OCI-LY3 (cell line): Measurements from ENCODE around the gene PLA2G12B.

Experiments used
- H2AFZ ChIP-seq: fragments of 200-600, 300-600 bp; shearing (Covaris generic); 2 replicates; pipeline ENCODE4 v1.6.0; 2014; ENCODE audit warnings: antibody characterized with exemption, low read depth, low read length
- H3K27ac ChIP-seq: fragments of 200-600, 300-600 bp; sonication (generic); 2 replicates; pipeline ENCODE4 v1.5.1; 2014; ENCODE audit warnings: mild to moderate bottlenecking, low read length, moderate library complexity, mixed read lengths
- H3K27me3 ChIP-seq: fragments of 200-600, 300-600 bp; sonication (generic); 2 replicates; pipeline ENCODE4 v1.6.1; 2014; ENCODE audit warnings: low read depth, low read length, mixed read lengths
- H3K36me3 ChIP-seq: fragments of 200-600, 300-600 bp; sonication (generic); replicated peaks from 2 replicates; pipeline ENCODE3; 2014; ENCODE audit warnings: low read depth, low read length, mixed read lengths
- H3K4me1 ChIP-seq: fragments of 300-600, 200-600 bp; sonication (generic); 2 replicates; pipeline ENCODE4 v1.6.1; 2014; ENCODE audit warnings: low read length, mixed read lengths
- H3K4me2 ChIP-seq: fragments of 200-600, 300-600 bp; sonication (generic); 2 replicates; pipeline ENCODE4 v1.6.1; 2014; ENCODE audit warnings: low read length, mixed read lengths
- H3K4me3 ChIP-seq: fragments of 300-600, 200-600 bp; sonication (generic); 2 replicates; pipeline ENCODE4 v1.5.1; 2014; ENCODE audit warnings: antibody characterized with exemption, mild to moderate bottlenecking, low read length, moderate library complexity
- H3K79me2 ChIP-seq: fragments of 300-600, 200-600 bp; shearing (Covaris generic); 2 replicates; pipeline ENCODE4 v1.6.1; 2014; ENCODE audit warnings: mild to moderate bottlenecking, low read length, mixed read lengths
- H3K9ac ChIP-seq: fragments of 300-600, 200-600 bp; shearing (Covaris generic); 2 replicates; pipeline ENCODE4 v1.6.0; 2014; ENCODE audit warnings: mild to moderate bottlenecking, low read length, moderate library complexity
- H3K9me3 ChIP-seq: fragments of 200-600, 300-600 bp; shearing (Covaris generic); 2 replicates; pipeline ENCODE4 v1.6.1; 2014; ENCODE audit warnings: low read length, mixed read lengths; ENCODE audit not compliant: insufficient read depth
- H4K20me1 ChIP-seq: fragments of 200-600, 300-600 bp; sonication (generic); 2 replicates; pipeline ENCODE4 v1.6.1; 2016; ENCODE audit warnings: low read length, mixed read lengths; ENCODE audit not compliant: insufficient read depth
- EZH2phosphoT487 ChIP-seq: fragments of 200-600 bp; shearing (Covaris generic); IDR thresholded peaks from 2 replicates; pipeline ENCODE4 v1.6.1; 2018; ENCODE audit warnings: antibody characterized with exemption, mixed run types, low read depth
- TF ChIP-seq, protein P1 (sequence below): fragments of 200-600, 300-600 bp; sonication (generic); IDR thresholded peaks from 2 replicates; pipeline ENCODE4 v1.5.1; 2014; ENCODE audit warnings: antibody characterized with exemption, low read length, low read depth

The PLA2G12B gene

DNA sequence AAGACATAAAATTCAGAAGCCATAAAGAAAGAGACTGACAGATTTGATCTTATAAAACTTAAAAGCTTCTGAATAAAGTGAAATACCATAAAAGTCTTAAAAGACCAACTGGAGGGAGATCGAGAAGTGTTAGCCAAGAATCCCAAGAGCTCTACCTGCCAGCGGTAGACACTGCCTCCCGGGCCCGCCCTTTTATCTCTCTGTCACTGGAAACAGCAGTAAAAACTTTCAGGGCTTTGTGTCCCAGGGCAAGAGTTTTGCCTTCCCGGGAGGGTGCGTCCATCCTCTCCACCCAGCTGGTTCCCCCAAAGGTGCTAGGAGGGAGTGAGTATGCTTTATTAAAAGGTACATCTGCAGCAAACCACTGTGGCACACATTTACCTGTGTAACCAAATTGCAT, 5.8 kb downstream of the PLA2G12B start:
- H2AFZ ChIP-seq = no peak overlapping the region
- H3K4me3 ChIP-seq = no peak overlapping the region
- H3K9me3 ChIP-seq = no peaks in the 10 kb centered on the region
- H3K9ac ChIP-seq = no peak overlapping the region
- H4K20me1 ChIP-seq = no peaks in the 10 kb centered on the region
- TF ChIP-seq, protein P1, sequence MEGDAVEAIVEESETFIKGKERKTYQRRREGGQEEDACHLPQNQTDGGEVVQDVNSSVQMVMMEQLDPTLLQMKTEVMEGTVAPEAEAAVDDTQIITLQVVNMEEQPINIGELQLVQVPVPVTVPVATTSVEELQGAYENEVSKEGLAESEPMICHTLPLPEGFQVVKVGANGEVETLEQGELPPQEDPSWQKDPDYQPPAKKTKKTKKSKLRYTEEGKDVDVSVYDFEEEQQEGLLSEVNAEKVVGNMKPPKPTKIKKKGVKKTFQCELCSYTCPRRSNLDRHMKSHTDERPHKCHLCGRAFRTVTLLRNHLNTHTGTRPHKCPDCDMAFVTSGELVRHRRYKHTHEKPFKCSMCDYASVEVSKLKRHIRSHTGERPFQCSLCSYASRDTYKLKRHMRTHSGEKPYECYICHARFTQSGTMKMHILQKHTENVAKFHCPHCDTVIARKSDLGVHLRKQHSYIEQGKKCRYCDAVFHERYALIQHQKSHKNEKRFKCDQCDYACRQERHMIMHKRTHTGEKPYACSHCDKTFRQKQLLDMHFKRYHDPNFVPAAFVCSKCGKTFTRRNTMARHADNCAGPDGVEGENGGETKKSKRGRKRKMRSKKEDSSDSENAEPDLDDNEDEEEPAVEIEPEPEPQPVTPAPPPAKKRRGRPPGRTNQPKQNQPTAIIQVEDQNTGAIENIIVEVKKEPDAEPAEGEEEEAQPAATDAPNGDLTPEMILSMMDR = no peak
- no peak for TF ChIP-seq EZH2phosphoT487
- no peaks in the 10 kb centered on the region for H3K79me2 ChIP-seq
- peaks cover 4% of the 10 kb centered on the region; the same call in 1 of the 2 replicates for H3K4me1 ChIP-seq
- H3K27ac ChIP-seq = no peak overlapping the region
- no peaks in the 10 kb centered on the region for H3K36me3 ChIP-seq
- no peak overlapping the region for H3K4me2 ChIP-seq
- H3K27me3 ChIP-seq = no peaks in the 10 kb centered on the region

DNA sequence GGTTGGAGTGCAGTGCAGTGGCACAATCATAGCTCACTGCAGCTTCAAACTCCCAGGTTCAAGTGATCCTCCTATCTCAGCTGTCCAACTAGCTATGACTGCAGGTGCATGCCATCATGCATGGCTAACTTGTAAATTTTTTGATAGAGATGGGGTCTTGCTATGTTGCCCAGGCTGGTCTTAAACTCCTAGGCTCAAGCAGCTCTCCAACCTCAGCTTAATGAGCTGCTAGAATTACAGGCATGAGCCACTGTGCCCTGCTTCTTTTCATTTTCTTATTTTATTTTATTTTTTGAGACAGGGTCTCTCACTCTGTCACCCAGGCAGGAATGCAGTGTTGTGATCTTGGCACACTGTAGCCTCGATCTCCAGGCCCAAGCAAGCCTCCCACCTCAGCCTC, 7.6 kb downstream of the PLA2G12B start:
- no peaks in the 10 kb centered on the region for H4K20me1 ChIP-seq
- no peak overlapping the region for H2AFZ ChIP-seq
- no peak overlapping the region for H3K4me2 ChIP-seq
- no peaks in the 10 kb centered on the region for H3K36me3 ChIP-seq
- TF ChIP-seq, protein P1 = no peak
- TF ChIP-seq EZH2phosphoT487 = no peak
- H3K9me3 ChIP-seq = no peaks in the 10 kb centered on the region
- H3K27ac ChIP-seq = no peak overlapping the region
- H3K79me2 ChIP-seq = no peaks in the 10 kb centered on the region
- H3K4me1 ChIP-seq = no peaks in the 10 kb centered on the region
- H3K4me3 ChIP-seq = no peak overlapping the region
- H3K27me3 ChIP-seq = no peaks in the 10 kb centered on the region
- H3K9ac ChIP-seq = no peak overlapping the region

DNA sequence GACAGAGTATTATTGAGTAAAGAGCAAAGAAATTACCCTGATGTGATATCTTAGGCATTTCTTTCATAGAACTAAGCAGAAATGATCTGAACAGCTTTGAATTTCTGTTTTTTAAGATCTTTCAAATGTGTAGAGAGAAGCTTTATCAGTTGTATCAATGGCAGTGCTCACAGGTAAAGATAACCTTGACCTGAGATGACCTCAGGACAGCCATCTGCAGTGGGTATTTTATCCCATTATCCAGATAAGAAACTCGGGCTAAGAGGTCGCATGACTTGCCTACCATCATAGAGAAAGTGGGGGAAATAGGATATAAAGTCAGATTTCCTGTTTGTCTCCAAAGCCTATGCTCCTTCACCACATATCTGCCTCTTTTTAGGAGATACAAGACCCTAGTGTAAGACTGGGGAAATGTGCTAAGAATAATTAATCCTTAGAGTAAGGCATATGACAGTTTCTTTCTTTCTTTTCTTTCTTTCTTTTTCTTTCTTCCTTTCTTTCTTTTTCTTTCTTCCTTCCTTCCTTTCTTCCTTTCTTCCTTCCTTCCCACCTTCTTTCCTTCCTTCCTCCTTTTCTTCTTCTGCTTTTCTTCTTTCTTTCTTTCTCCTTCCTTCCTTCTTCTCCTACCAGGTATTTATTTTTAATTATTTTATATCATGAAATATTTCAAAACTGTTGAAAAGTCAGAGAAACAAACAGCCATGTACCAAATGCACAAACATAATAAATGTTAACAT, 10.9 kb downstream of the PLA2G12B start:
- Histone ChIP-seq H2AFZ (no peak overlapping the region), H3K4me3 (no peak overlapping the region), H3K9ac (no peak overlapping the region), H3K9me3 (no peaks in the 10 kb centered on the region), H3K79me2 (no peaks in the 10 kb centered on the region), H3K4me1 (no peaks in the 10 kb centered on the region), H4K20me1 (no peaks in the 10 kb centered on the region), H3K27ac (no peak overlapping the region), H3K4me2 (no peak overlapping the region), H3K27me3 (no peaks in the 10 kb centered on the region), H3K36me3 (no peaks in the 10 kb centered on the region)
- TF ChIP-seq EZH2phosphoT487 = no peak
- TF ChIP-seq, protein P1 = no peak

DNA sequence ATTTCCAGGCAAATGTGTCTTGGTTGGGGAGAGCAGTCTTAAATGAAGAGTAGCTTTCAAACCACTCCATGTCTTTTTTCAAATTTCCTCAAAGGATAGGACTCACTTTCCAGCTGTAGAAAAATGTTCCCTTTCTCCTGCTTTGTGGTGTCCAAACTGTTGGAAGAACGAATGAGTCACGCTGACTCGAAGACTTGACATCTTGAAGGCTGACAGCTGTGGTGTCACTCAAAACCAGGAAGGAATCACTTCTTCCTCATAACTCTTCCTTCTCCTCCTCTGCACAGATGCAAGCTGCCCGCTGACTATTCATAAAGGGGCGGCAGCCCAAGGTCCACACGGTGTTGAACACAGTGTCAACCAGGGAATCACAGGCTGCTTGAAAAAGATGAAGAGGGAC, 19.2 kb downstream of the PLA2G12B start:
- H3K4me2 ChIP-seq = no peak overlapping the region
- no peak overlapping the region for H3K4me3 ChIP-seq
- H2AFZ ChIP-seq = no peak overlapping the region
- H3K36me3 ChIP-seq = no peaks in the 10 kb centered on the region
- H3K9ac ChIP-seq = no peak overlapping the region
- H3K4me1 ChIP-seq = no peaks in the 10 kb centered on the region
- H3K79me2 ChIP-seq = no peaks in the 10 kb centered on the region
- no peaks in the 10 kb centered on the region for H3K27me3 ChIP-seq
- TF ChIP-seq, protein P1 = no peak
- TF ChIP-seq EZH2phosphoT487 = no peak
- H3K27ac ChIP-seq = no peak overlapping the region
- H4K20me1 ChIP-seq = no peaks in the 10 kb centered on the region
- no peaks in the 10 kb centered on the region for H3K9me3 ChIP-seq
